Keratinocyte (primary cell): ENCODE data around the gene ADGRG6. TPM values are rescaled to one million over a fixed set of nuclear protein-coding genes. Genes with fewer than 3 reads are reported as not detected.

Source experiments
- DNase-seq: peaks from one replicate; pipeline ENCODE4 v3.0.0-alpha.2; 2011; ENCODE audit warnings: low read depth, missing footprints, low spot score
- FAIRE-seq: peaks from 2 replicates; lab custom pipeline; 2011; peaks lifted over from hg19 to GRCh38; lab: Jason Lieb, UNC
- H2AFZ ChIP-seq: 2 replicates; pipeline ENCODE4 v1.6.0; 2012; ENCODE audit warnings: low read length, control low read depth, inconsistent platforms; ENCODE audit not compliant: control insufficient read depth
- H3K27ac ChIP-seq: 2 replicates; pipeline ENCODE4 v1.5.1; 2011; ENCODE audit warnings: low read length; ENCODE audit not compliant: control insufficient read depth, insufficient read depth
- H3K27me3 ChIP-seq: 3 replicates; pipeline ENCODE4 v1.6.0; 2011; ENCODE audit warnings: low read length; ENCODE audit not compliant: control insufficient read depth, insufficient read depth; ENCODE audit errors: extremely low read depth
- H3K36me3 ChIP-seq, 2 experiments: 2 replicates in 1 of 2; 3 replicates in 1 of 2; pipeline ENCODE4 v1.5.1; 2011; ENCODE audit warnings: low read length in 2 of 2, mild to moderate bottlenecking in 1 of 2; ENCODE audit not compliant: control insufficient read depth in 2 of 2, insufficient read depth in 2 of 2; ENCODE audit errors: extremely low read depth in 1 of 2
- H3K4me1 ChIP-seq: 3 replicates; pipeline ENCODE4 v1.5.1; 2011; ENCODE audit warnings: low read length; ENCODE audit not compliant: control insufficient read depth, insufficient read depth; ENCODE audit errors: extremely low read depth
- H3K4me2 ChIP-seq: 3 replicates; pipeline ENCODE4 v1.6.0; 2011; ENCODE audit warnings: low read depth, low read length; ENCODE audit not compliant: control insufficient read depth, insufficient read depth; ENCODE audit errors: extremely low read depth
- H3K4me3 ChIP-seq, 3 experiments: fragments of 200-600 bp in 1 of 3; sonication (generic) in 1 of 3; 2 replicates in 2 of 3; 3 replicates in 1 of 3; pipeline ENCODE4 v1.5.1; 2011 to 2016; ENCODE audit warnings: low read length in 3 of 3, mild to moderate bottlenecking in 3 of 3, control low read depth in 2 of 3, inconsistent platforms in 1 of 3, low read depth in 1 of 3, mixed read lengths in 1 of 3, mixed run types in 1 of 3, moderate library complexity in 1 of 3; ENCODE audit not compliant: control insufficient read depth in 2 of 3, insufficient read depth in 2 of 3; ENCODE audit errors: extremely low read depth in 1 of 3
- H3K79me2 ChIP-seq: 2 replicates; pipeline ENCODE4 v1.6.0; 2012; ENCODE audit warnings: low read length; ENCODE audit not compliant: control insufficient read depth, insufficient read depth
- H3K9ac ChIP-seq: 3 replicates; pipeline ENCODE4 v1.6.0; 2011; ENCODE audit warnings: low read length; ENCODE audit not compliant: control insufficient read depth, insufficient read depth; ENCODE audit errors: extremely low read depth
- H3K9me1 ChIP-seq: 3 replicates; pipeline ENCODE4 v1.6.0; 2011; ENCODE audit warnings: low read length; ENCODE audit not compliant: control insufficient read depth, insufficient read depth; ENCODE audit errors: extremely low read depth
- H3K9me3 ChIP-seq: 2 replicates; pipeline ENCODE4 v1.5.1; 2012; ENCODE audit warnings: low read depth, low read length; ENCODE audit not compliant: control insufficient read depth
- H4K20me1 ChIP-seq: 3 replicates; pipeline ENCODE4 v1.6.0; 2011; ENCODE audit warnings: low read length; ENCODE audit not compliant: control insufficient read depth, insufficient read depth; ENCODE audit errors: extremely low read depth
- EZH2 ChIP-seq: IDR thresholded peaks from one replicate; pipeline ENCODE4 v1.6.1; 2012; ENCODE audit warnings: inconsistent platforms, mild to moderate bottlenecking, low read length, moderate library complexity
- dilution Hi-C: fragments of 300-500 bp; cut with MboI; formaldehyde crosslinking; loops from one replicate; pipeline ENCODE4 v1.7.0; 2020; ENCODE audit warnings: low sequenced_read_pairs; ENCODE audit not compliant: extremely low pct_ligation_motif_present
- polyA plus RNA-seq, 5 experiments: library from polyadenylated mRNA; depleted of rRNA in 3 of 5; stranded (reverse) in 3 of 5; stranded (forward) in 1 of 5; unstranded in 1 of 5; fragments of >200 nt; gene quantifications; 1 replicate in 1 of 5; 2 replicates in 3 of 5; 3 replicates in 1 of 5; pipeline versions ENCODE4 v1.2.1 to v1.2.3, GENCODE V29; 2011 to 2012; ENCODE audit warnings: missing spikeins in 2 of 5, low read depth in 1 of 5, low replicate concordance in 1 of 5
- TF ChIP-seq, protein P1 (sequence below), 3 experiments: IDR thresholded peaks in 1 of 3; conservative IDR thresholded peaks in 1 of 3; optimal IDR thresholded peaks in 1 of 3; 2 replicates in 2 of 3; 3 replicates in 1 of 3; pipeline versions ENCODE3 to v1.5.1; 2011; ENCODE audit warnings: low read length in 3 of 3, mild to moderate bottlenecking in 3 of 3, moderate library complexity in 2 of 3, control low read depth in 1 of 3, inconsistent platforms in 1 of 3; ENCODE audit not compliant: insufficient read depth in 2 of 3; ENCODE audit errors: extremely low read depth in 1 of 3

ADGRG6 gene
- polyA plus RNA-seq, 1 donor (not counting 4 experiments of a cell fraction or from before 2014, with no cell fraction given): 20.1 TPM

DNA sequence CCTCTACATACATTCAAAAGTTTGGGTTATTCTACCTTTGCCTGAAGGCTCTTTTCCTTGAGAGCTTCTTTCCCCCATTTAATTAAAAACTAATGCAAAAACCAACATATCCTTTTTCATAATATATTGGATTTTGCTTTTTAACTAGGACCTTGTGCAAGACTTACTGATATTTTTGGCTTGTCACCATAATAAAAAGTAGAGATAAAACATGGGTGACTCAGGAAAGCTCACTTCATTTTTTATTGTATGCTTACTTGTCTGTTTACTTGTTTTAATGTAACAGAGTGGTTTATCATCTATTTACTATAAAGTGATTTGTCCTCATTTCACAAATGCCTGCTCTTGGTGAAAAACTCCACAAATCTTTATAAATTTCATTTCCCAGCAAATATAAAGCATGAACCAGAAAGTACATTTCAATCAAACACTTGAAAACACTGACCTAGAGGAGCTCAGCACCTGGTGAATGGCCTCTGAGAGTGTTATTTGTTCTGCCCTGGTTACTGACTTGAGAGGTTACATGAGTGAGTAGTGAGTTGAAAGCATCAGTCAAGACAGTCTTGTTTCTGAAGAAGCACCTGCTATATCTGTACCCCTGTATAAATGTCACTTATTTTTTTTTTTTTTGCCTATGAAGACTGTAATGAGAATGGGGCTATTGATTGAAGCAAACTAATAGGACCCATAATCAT is 20.8 kb downstream of the ADGRG6 start:
- H3K27me3 ChIP-seq: no peaks in the 10 kb centered on the region
- FAIRE-seq (no peak), DNase-seq (no peak)
- no peak overlapping the region for H3K4me3 ChIP-seq
- dilution Hi-C loops: no loop called here
- H3K36me3 ChIP-seq: no peaks in the 10 kb centered on the region
- H4K20me1 ChIP-seq: no peaks in the 10 kb centered on the region
- H3K9me3 ChIP-seq: no peaks in the 10 kb centered on the region
- H3K4me1 ChIP-seq: no peaks in the 10 kb centered on the region
- no peak overlapping the region for H2AFZ ChIP-seq
- H3K4me2 ChIP-seq: no peak overlapping the region
- H3K79me2 ChIP-seq: peaks cover 7% of the 10 kb centered on the region
- H3K9me1 ChIP-seq: no peaks in the 10 kb centered on the region
- H3K9ac ChIP-seq: no peak overlapping the region
- H3K27ac ChIP-seq: no peak overlapping the region
- no peak for TF ChIP-seq EZH2
- TF ChIP-seq, protein P1, sequence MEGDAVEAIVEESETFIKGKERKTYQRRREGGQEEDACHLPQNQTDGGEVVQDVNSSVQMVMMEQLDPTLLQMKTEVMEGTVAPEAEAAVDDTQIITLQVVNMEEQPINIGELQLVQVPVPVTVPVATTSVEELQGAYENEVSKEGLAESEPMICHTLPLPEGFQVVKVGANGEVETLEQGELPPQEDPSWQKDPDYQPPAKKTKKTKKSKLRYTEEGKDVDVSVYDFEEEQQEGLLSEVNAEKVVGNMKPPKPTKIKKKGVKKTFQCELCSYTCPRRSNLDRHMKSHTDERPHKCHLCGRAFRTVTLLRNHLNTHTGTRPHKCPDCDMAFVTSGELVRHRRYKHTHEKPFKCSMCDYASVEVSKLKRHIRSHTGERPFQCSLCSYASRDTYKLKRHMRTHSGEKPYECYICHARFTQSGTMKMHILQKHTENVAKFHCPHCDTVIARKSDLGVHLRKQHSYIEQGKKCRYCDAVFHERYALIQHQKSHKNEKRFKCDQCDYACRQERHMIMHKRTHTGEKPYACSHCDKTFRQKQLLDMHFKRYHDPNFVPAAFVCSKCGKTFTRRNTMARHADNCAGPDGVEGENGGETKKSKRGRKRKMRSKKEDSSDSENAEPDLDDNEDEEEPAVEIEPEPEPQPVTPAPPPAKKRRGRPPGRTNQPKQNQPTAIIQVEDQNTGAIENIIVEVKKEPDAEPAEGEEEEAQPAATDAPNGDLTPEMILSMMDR (optimal IDR thresholded peaks at IDR 0.05 in 1 of 3, IDR thresholded peaks at IDR 0.05 in 1 of 3, conservative IDR thresholded peaks at IDR 0.05 in 1 of 3; ENCODE audit: extremely low read depth in 1 of 3, insufficient read depth in 2 of 3, low read length in 3 of 3): no peak

DNA sequence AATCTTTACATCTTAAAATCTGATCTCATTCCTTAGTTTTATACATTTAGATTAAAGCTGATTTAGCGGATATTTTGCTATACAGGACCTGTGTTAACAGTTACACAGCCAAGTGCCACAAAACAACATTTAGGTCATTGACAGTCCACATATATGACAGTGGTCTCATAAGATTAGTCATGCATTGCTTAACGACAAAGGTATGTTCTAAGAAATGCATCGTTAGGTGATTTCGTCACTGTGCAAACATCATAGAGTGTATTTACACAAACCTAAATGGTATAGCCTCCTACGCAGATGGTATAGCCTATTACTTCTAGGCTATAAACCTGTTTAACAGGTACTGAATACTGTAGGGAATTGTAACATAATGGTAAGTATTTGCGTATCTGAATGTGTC is 21.6 kb downstream of the ADGRG6 start:
- dilution Hi-C loops: no loop called here
- H3K79me2 ChIP-seq: peaks cover 7% of the 10 kb centered on the region
- DNase-seq: no peak

More for the DNA sequence above, 21.6 kb downstream of the ADGRG6 start:
- no peak overlapping the region for H3K27ac ChIP-seq
- no peaks in the 10 kb centered on the region for H3K9me3 ChIP-seq
- TF ChIP-seq EZH2: no peak
- TF ChIP-seq, protein P1 (optimal IDR thresholded peaks at IDR 0.05 in 1 of 3, IDR thresholded peaks at IDR 0.05 in 1 of 3, conservative IDR thresholded peaks at IDR 0.05 in 1 of 3; ENCODE audit: extremely low read depth in 1 of 3, insufficient read depth in 2 of 3, low read length in 3 of 3): no peak
- H3K9me1 ChIP-seq: no peaks in the 10 kb centered on the region
- H3K9ac ChIP-seq: no peak overlapping the region
- no peak for FAIRE-seq
- no peak overlapping the region for H3K4me3 ChIP-seq
- H2AFZ ChIP-seq: no peak overlapping the region
- H3K27me3 ChIP-seq: no peaks in the 10 kb centered on the region
- no peaks in the 10 kb centered on the region for H3K36me3 ChIP-seq
- H3K4me1 ChIP-seq: no peaks in the 10 kb centered on the region
- no peak overlapping the region for H3K4me2 ChIP-seq
- no peaks in the 10 kb centered on the region for H4K20me1 ChIP-seq
